GM18502 (cell line): Measurements from ENCODE around the gene FAM161A.

Source experiments
- ATAC-seq: cut with Tn5 transposase; IDR thresholded peaks from one replicate; pipeline ENCODE4 v1.9.1; 2021; ENCODE audit warnings: mild to moderate bottlenecking; ENCODE audit not compliant: unreplicated experiment, poor library complexity

Gene FAM161A

DNA sequence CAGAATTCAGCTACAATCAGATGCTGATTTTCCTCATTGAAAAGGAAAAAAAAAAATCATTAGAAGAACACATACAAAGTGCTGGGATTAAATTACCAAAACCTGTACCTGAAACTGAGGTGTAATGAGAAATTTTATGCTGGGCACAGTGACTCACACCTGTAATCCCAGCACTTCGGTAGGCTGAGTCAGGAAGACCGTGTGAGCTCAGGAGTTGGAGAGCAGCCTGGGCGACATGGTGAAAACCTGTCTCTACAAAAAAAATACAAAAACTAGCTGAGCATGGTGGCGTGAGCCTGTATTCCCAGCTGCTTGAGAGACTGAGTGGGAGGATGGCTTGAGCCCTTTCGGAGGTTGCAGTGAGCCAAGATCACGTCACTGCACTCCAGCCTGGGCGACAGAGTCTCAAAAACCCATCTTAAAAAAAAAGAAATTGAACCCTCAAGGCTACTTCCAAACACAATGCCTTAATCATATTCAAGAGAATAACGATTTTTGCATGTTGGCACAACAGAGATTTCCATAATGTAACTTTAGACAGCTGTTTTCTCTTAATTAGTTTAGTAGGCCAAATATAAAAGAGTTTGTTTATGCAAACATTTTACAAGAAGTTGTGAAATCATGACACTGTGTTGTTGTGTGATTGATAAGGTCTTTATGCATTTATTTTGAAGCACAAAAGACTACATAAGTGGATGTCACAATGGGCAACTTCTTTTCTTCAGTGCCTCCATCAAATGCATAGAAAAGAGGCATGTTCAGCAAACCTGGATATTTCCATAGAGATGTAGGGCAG, 63.9 kb downstream of the FAM161A start:
- no peak for ATAC-seq

DNA sequence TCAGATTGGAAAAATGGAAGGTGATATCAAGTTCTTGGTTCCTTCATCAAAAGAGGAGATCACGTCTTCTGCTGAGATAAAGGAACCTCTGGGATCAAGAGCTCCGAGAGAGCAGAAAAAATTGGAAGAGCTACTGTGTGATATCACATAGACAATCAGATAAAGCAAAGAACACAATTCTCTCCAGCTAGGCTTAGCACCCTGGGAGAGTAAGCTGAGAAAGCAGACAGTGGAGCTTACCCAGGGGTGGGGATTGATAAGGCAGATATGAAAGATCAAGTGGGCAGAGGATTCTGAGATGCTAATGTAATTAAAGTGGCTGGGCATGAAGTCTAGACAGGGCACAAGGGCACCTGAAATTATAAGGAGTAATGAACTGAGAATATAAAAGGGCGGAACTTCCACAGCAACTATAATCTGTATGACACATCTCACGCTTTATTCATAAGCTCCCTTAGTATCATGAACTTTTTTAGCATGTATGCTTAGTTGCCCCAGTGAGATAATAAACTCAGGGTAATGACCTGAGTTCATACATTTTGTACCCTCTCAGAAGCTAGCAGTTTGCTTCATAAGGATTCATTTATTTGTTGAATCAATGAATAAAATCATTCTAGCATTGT, 65.8 kb downstream of the FAM161A start:
- no peak for ATAC-seq

DNA sequence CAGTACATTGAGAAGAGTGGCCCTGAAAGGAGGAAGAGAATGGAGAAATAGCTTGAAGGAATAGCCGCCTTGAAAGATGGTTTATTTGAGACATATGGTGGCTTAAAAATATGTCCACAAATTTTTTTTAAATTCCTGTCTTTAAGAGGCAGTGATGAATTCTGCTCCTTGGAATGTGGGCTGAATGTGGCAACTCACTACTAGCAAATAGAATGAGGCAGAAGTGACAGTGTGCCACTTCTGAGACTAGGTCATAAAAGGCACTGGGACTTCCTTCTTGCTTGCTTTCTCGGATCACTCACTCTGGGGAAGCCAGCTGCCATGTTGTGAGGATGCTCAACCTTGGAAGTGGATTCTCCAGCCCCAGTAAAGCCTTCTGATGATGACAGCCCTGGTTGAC, 67.0 kb downstream of the FAM161A start:
- ATAC-seq: no peak

DNA sequence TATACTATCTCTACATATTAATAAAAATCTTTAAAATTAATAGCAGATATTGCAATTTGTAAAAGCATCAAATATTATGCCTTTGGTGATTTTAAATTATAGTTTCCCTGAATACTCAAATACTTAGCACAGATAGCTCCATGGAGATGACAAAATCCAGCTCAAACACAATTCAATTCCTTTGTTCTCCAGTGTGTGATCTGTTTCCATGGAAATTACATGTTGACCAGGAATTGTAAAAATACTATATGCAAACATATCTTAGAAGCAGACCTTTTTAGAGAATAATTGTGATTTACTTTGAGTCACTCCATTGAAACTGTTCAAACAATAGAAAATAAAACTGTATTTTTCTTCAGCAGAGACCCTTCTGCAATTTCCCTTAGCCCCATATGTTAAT, 68.3 kb downstream of the FAM161A start:
- no peak for ATAC-seq

DNA sequence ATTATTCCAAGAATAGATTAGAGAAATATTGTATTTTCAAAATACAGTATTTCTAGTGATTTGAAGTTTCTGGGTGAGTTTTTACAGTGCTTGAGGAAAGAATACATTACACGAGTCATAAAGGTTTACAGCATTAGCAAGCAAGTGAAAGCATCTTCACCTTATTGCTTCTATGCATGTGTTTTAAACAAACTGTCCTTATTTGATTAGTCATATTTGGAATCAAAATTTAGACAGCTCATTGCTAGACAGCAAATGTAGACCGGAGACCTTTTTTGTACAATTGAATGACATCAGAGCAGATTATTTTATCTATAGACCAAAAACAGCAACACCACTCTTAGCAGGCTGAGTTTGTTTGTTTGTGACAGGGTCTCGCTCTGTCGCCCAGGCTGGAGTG, 69.2 kb downstream of the FAM161A start:
- ATAC-seq: no peak

DNA sequence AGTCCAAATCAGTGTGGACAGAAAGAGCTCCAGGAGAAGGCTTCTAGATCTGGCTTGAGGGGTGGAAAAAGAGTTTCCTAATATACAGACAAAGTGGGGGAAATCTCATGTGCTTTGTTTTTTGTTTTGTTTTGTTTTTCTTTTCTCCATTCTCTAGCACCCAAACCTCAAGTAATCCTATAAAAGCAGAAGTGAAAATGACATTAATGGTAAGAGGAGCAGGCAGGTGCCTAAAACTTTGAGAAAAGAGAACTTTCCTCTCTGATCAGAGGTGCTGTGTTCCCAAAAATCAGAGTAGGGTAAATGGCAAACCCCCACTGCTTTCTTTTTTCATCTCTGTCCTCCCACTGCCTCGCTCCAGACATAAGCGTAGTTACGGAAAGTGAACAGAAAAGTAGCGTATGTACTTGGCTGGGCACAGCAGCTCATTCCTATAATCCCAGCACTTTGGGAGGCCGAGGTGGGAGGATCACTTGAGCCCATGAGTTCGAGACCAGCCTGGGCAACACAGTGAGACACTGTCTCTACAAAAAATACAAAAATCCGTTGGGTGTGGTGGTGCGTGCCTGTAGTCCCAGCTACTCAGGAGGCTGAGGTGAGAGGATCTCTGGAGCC, 77.8 kb downstream of the FAM161A start:
- ATAC-seq: peak; percentile 91
